ENCODE data around the gene FAM78A.
"Not testable (repeated sequence)": the region's sequence is repeated elsewhere in the genome, so short reads cannot be mapped to it uniquely, and the experiment has no call there.

FAM78A gene

GRCh38 chr9:131264231-131264630, 12.1 kb downstream of the FAM78A start:
- no peak for DNase-seq (ENCODE audit: low read depth)

GRCh38 chr9:131263701-131264100, 12.6 kb downstream of the FAM78A start:
- DNase-seq (ENCODE audit: low read depth): no peak

GRCh38 chr9:131263033-131263343, 13.3 kb downstream of the FAM78A start:
- DNase-seq (ENCODE audit: low read depth): not testable (repeated sequence)

GRCh38 chr9:131262327-131263032, 13.8 kb downstream of the FAM78A start:
- no peak for DNase-seq (ENCODE audit: low read depth)

GRCh38 chr9:131260751-131261452, 15.4 kb downstream of the FAM78A start:
- no peak for DNase-seq (ENCODE audit: low read depth)

GRCh38 chr9:131259916-131260597, 16.3 kb downstream of the FAM78A start:
- DNase-seq (ENCODE audit: low read depth): no peak

GRCh38 chr9:131259432-131259898, 16.8 kb downstream of the FAM78A start:
- DNase-seq (ENCODE audit: low read depth): no peak

GRCh38 chr9:131258698-131259431, 17.4 kb downstream of the FAM78A start:
- DNase-seq (ENCODE audit: low read depth): no peak

GRCh38 chr9:131258186-131258585, 18.1 kb downstream of the FAM78A start:
- DNase-seq (ENCODE audit: low read depth): no peak

- DNase-seq (ENCODE audit: low read depth): no peak
These were observed 18.9 kb downstream of the FAM78A start for GRCh38 chr9:131257266-131258025.

GRCh38 chr9:131255676-131256197, 20.6 kb downstream of the FAM78A start:
- DNase-seq (ENCODE audit: low read depth): no peak

GRCh38 chr9:131254626-131255025, 21.7 kb downstream of the FAM78A start:
- no peak for DNase-seq (ENCODE audit: low read depth)

- DNase-seq (ENCODE audit: low read depth): no peak
These were observed 22.3 kb downstream of the FAM78A start for GRCh38 chr9:131253891-131254491.

GRCh38 chr9:131252120-131252519, 24.2 kb downstream of the FAM78A start:
- no peak for DNase-seq (ENCODE audit: low read depth)

GRCh38 chr9:131246618-131247017, 29.7 kb downstream of the FAM78A start:
- no peak for DNase-seq (ENCODE audit: low read depth)

GRCh38 chr9:131244331-131244730, 32.0 kb downstream of the FAM78A start:
- not testable (repeated sequence) for DNase-seq (ENCODE audit: low read depth)

- no peak for DNase-seq (ENCODE audit: low read depth)
These were observed 36.0 kb downstream of the FAM78A start for GRCh38 chr9:131240047-131240921.

- no peak for DNase-seq (ENCODE audit: low read depth)
These were observed 36.9 kb downstream of the FAM78A start for GRCh38 chr9:131239161-131239975.

- DNase-seq (ENCODE audit: low read depth): no peak
These were observed 37.8 kb downstream of the FAM78A start for GRCh38 chr9:131238402-131239021.
